GM12875 (cell line): ENCODE results near the gene PIGU.
"Not testable (repeated sequence)": the region's sequence is repeated elsewhere in the genome, so short reads cannot be mapped to it uniquely, and the experiment has no call there.

Source experiments
- H3K4me3 ChIP-seq: one replicate; pipeline ENCODE4 v1.5.1; 2011; ENCODE audit warnings: low read depth, low read length, control low read depth
- TF ChIP-seq, protein P1 (sequence below): IDR thresholded peaks from 2 replicates; pipeline ENCODE4 v1.5.1; 2011; ENCODE audit warnings: low read depth, mild to moderate bottlenecking, control low read depth, inconsistent platforms, low read length, moderate library complexity, borderline replicate concordance; ENCODE audit not compliant: insufficient read depth

Gene PIGU

DNA sequence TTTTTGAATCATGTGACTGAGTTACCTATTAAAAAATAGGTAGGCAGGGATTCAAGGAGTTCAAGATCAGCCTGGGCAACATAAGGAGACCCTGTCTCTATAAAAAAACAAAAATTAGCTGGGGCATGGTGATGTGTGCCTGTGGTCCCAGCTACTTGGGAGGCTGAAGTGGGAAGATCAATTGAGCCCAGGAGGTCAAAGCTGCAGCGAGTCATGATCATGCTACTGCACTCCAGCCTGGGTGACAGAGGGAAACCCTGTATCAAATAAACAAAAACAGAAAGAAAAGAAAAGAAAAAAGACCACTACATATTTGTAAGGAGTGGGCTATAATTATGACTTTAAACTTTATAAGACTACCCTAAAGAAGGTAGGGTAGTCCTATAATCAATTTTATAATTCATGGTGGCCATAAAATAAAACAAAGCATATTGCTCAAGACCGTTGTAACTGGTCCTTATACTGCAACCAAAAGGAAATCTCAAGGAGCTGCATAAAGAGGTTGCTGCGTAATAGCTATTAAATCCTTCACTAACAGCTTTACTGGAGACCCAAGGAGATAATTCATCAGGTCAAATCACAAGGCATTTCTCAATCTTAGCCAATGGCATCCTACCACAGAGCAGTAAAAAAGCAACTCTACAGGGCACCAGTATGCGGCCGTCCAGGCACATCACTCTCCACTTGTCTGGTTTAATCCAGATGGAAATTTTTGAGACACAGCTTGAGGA lies 13.5 kb downstream of the PIGU start:
- no peak overlapping the region for H3K4me3 ChIP-seq
- TF ChIP-seq, protein P1, sequence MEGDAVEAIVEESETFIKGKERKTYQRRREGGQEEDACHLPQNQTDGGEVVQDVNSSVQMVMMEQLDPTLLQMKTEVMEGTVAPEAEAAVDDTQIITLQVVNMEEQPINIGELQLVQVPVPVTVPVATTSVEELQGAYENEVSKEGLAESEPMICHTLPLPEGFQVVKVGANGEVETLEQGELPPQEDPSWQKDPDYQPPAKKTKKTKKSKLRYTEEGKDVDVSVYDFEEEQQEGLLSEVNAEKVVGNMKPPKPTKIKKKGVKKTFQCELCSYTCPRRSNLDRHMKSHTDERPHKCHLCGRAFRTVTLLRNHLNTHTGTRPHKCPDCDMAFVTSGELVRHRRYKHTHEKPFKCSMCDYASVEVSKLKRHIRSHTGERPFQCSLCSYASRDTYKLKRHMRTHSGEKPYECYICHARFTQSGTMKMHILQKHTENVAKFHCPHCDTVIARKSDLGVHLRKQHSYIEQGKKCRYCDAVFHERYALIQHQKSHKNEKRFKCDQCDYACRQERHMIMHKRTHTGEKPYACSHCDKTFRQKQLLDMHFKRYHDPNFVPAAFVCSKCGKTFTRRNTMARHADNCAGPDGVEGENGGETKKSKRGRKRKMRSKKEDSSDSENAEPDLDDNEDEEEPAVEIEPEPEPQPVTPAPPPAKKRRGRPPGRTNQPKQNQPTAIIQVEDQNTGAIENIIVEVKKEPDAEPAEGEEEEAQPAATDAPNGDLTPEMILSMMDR: no peak

DNA sequence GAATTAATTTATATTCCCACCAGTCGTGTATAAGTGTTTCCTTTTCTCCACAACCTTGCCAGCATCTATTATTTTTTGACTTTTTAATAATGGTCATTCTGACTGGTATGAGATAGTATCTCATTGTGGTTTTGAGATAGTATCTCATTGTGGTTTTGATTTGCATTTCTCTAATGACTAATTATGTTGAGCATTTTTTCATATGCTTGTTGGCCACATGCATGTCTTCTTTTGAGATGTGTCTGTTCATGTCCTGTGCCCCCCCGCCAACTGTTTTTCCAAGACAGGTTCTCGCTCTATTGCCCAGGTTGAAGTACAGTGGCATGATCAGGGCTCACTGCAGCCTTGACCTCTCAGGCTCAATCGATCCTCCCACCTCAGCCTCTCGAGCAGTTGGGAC lies 15.1 kb downstream of the PIGU start:
- not testable (repeated sequence) for H3K4me3 ChIP-seq

DNA sequence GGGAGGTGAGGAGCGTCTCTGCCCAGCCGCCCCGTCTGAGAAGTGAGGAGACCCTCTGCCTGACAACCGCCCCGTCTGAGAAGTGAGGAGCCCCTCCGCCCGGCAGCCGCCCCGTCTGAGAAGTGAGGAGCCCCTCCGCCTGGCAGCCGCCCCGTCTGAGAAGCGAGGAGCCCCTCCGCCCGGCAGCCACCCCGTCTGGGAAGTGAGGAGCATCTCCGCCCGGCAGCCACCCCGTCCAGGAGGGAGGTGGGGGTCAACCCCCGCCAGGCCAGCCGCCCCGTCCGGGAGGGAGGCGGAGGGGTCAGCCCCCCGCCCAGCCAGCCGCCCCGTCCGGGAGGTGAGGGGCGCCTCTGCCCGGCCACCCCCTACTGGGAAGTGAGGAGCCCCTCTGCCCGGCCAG lies 18.2 kb downstream of the PIGU start:
- H3K4me3 ChIP-seq: not testable (repeated sequence)

DNA sequence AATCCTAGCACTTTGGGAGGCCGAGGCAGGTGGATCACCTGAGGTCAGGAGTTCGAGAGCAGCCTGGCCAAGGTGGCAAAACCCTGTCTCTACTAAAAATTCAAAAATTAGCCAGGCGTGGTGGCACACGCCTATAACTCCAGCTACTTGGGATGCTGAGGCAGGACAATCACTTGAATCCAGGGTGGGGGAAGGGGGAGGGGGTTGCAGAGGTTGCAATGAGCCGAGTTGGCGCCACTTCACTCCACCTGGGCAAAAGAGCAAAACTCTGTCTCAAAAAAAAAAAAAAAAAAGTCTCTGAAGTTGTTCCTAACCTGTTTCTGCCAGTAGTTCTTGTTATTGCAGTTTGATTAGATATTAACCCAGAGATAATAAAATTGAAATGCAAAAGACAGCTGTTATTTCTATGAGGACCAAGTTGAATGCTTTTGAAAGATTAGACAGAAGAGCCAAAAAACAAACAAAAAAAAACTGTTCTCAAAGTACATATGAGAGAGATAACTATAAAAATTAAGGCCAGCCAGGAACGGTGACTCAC lies 22.6 kb downstream of the PIGU start:
- no peak overlapping the region for H3K4me3 ChIP-seq
- TF ChIP-seq, protein P1: no peak

DNA sequence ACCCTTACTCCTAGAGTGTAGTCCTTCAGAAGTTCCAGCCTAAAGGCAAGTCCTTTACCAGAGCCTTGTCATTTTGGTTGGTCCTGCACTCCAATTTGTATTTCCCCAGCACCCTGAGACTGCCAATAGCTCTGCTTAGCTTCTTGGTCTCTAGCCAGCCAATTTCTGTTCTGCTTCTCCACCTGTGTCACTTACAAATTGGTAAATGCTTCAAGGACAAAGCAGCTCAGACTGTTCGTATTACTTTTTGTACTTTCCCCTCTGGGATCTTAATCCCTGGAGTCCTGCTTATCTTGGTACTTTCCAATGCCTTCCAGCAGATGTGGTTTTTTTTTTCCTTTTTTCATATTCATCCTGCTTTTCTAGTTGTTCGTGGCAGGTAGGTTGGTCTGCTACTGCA lies 25.7 kb downstream of the PIGU start:
- no peak overlapping the region for H3K4me3 ChIP-seq
- TF ChIP-seq, protein P1: no peak

DNA sequence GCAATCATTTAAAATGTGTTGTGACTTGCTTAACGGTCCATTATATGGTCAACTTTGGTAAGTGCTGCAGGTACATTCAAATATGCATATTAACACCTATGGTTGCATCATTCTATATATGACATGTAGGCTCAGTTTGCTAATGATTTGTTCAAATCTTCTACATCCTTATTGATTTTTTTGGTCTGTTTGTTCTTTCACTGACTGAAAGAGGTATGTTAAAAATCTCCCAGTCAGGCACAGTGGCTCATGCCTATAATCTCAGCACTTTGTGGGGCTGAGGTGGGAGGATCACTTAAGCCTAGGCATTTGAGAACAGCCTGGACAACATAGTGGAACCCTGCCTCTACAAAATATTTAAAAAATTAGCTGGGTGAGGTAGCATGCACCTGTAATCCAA lies 29.2 kb downstream of the PIGU start:
- TF ChIP-seq, protein P1: no peak
- no peak overlapping the region for H3K4me3 ChIP-seq

DNA sequence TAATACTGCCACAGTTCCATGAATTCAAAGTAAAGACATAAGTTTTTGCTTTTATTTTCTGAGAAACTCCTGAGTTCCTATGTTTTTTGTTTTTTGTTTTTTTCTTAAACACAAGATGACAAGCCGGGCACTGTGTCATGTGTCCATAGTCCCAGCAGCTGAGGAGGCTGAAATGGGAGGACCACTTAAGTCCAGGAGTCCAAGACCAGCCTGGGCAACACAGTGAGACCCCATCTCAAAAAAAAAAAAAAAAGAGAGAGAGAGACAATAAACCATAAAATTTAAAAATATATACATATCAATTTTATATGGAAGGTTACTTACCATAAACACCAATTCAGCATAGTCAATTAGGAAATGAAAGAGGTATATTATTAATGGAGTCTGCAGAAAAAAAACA lies 31.9 kb downstream of the PIGU start:
- TF ChIP-seq, protein P1: no peak
- no peak overlapping the region for H3K4me3 ChIP-seq

DNA sequence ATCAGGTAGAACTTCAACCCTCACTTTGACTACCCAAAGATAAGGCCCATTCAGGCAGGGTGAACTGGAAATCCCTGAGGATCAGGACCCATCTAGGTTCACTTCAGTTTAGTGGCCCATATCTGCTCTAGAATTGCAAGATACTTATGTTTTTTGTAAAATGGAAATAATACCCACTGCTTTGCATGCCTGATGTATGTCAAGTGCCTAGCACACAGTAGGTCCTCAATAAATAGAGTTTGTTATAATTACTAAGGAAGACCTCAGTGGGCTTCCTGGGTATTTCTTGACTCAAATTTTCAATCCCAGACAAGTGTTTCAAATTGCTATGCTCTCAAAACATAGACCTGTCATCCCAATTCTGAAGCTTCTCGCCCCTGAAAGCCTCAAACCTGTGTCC lies 32.5 kb downstream of the PIGU start:
- no peak overlapping the region for H3K4me3 ChIP-seq
- TF ChIP-seq, protein P1: no peak
